Pancreas (tissue), 10 donors: ENCODE data around the gene ANGEL2. TPM values are rescaled to one million over a fixed set of nuclear protein-coding genes. Genes with fewer than 3 reads are reported as not detected.
A peak's percentile ranks its signal among the peaks of the same experiment; 100 is the strongest.
"Not testable (repeated sequence)": the region's sequence is repeated elsewhere in the genome, so short reads cannot be mapped to it uniquely, and the experiment has no call there.

Experiments used
- ATAC-seq, 4 donors: fragments of 200-7000 bp; cut with Tn5 transposase; one replicate each; pipeline versions ENCODE4 v1.8.0 to v1.9.1; 2020; ENCODE audit warnings: mild to moderate bottlenecking in 4 of 4, moderate library complexity in 4 of 4
- DNase-seq, 6 donors: peaks; one replicate each; pipeline ENCODE4 v3.0.0-alpha.2; 2020
- FAIRE-seq: peaks from 2 replicates; lab custom pipeline; 2012; peaks lifted over from hg19 to GRCh38; lab: Jason Lieb, UNC
- H3K27ac ChIP-seq, 4 donors: fragments of 200-600 bp; sonication (generic); 1 replicate in 3 of 4; 2 replicates in 1 of 4; pipeline versions ENCODE4 v1.5.0 to v1.8.0; 2020
- H3K27me3 ChIP-seq, 4 donors: fragments of 200-600 bp; one replicate each; pipeline ENCODE4 v1.8.0; 2021
- H3K36me3 ChIP-seq, 3 donors: fragments of 200-600 bp; sonication (generic) in 1 of 3; one replicate each; pipeline versions ENCODE4 v1.5.0 to v1.8.0; 2020 to 2021
- H3K4me1 ChIP-seq, 3 donors: fragments of 200-600 bp; one replicate each; pipeline ENCODE4 v1.8.0; 2021
- H3K4me3 ChIP-seq, 4 donors: fragments of 200-600 bp; sonication (generic) in 2 of 4; one replicate each; pipeline versions ENCODE4 v1.5.0 to v1.8.0; 2020 to 2021
- H3K9me3 ChIP-seq, 4 donors: fragments of 200-600 bp; one replicate each; pipeline ENCODE4 v1.8.0; 2021
- CTCF ChIP-seq, 4 donors: fragments of 200-600 bp; sonication (generic) in 3 of 4; IDR thresholded peaks; one replicate each; pipeline versions ENCODE4 v1.5.0 to v1.8.0; 2021; ENCODE audit warnings: antibody characterized with exemption in 4 of 4
- WGBS, 2 donors: extraction: QIAGEN DNeasy Blood & Tissue Kit; methylation state at CpG; one replicate each; pipeline ENCODE4 v1.1.7; 2013; 5-methylcytosine and 5-hydroxymethylcytosine counted together
- intact Hi-C, 3 donors: fragments of 100-400 bp; cut with DNase I; formaldehyde crosslinking; loops; one replicate each; pipeline versions ENCODE4 v1.11.1 to v1.14.2; 2022
- polyA plus RNA-seq, 2 donors: library from polyadenylated mRNA; stranded (reverse); fragments of 200-250 nt; gene quantifications; one replicate each; pipeline ENCODE4 v1.2.3, GENCODE V29; 2013
- total RNA-seq, 6 donors: library from RNA; stranded (reverse); fragmentation: NEBNext Ultra II Directional in 4 of 6; extraction: Animal tissue kit (Norgen Biotek cat#: 25700) in 4 of 6; gene quantifications; one replicate each; pipeline versions ENCODE4 v1.2.1 to v1.2.4, GENCODE V29; 2021 to 2023
- donor health status: healthy with polysubstance abuse.
- donor health status: DM: no; HTN: no; CAD: no; lungs with moderate emphysema.
- donor health status: DM: no; HTN: no; CAD: no.
- donor health status: control.
- donor health status: control.
- donor health status: Bipolar disorder and iron deficiency.
- donor health status: DM: yes; HTN: yes; CAD: no.
- donor health status: DM: no; HTN: no; CAD: no.
- donor health status: DM: no; HTN: no; CAD: no.
- donor health status: DM: yes; HTN: yes; CAD: no.

Gene ANGEL2
- total and polyA plus RNA-seq, 8 donors = 9.8 to 17.2 (median 11.8) TPM

GRCh38 chr1:213051127-213051880 lies 35.6 kb upstream of the ANGEL2 start, which contains the start of gene RPS6KC1:
TSS of gene RPS6KC1 (plus strand) at chr1:213051241. CDS start at chr1:213051405, 164 bp downstream.
- DNase-seq (peak; percentile 79 to 93 (median 84)), ATAC-seq (peak; percentile 99), FAIRE-seq (no peak)
- intact Hi-C loops = no loop called here
- 0% methylated on average over 34 to 42 of the region's 42 CpGs for WGBS, 2 donors
- H3K27me3 ChIP-seq = no peaks in the 10 kb centered on the region
- peaks cover 7 to 18% (median 8%) of the 10 kb centered on the region in 3 donors for H3K4me1 ChIP-seq
- H3K27ac ChIP-seq = peak within 1 kb of the TSS; percentile 33 to 77 (median 60)
- H3K36me3 ChIP-seq = no peaks in the 10 kb centered on the region
- H3K9me3 ChIP-seq = no peaks in the 10 kb centered on the region
- TF ChIP-seq CTCF (IDR thresholded peaks at IDR 0.05) = no peak
- H3K4me3 ChIP-seq = peak within 1 kb of the TSS; percentile 51 to 90 (median 80)

- Histone ChIP-seq H3K27ac (peak overlapping the region; percentile 33 to 77 (median 60)), H3K9me3 (no peaks in the 10 kb centered on the region), H3K4me3 (peak overlapping the region; percentile 51 to 90 (median 80)), H3K27me3 (no peaks in the 10 kb centered on the region), H3K36me3 (no peaks in the 10 kb centered on the region), H3K4me1 (peaks cover 7 to 18% (median 8%) of the 10 kb centered on the region in 3 donors)
- WGBS, 2 donors = 15% methylated on average over 15 of the region's 15 CpGs
- DNase-seq (no peak), ATAC-seq (peak; percentile 44 to 65 (median 51)), FAIRE-seq (no peak)
- no peak for TF ChIP-seq CTCF (IDR thresholded peaks at IDR 0.05)
- intact Hi-C loops = no loop called here
Observed at GRCh38 chr1:213050745-213051126, 35.1 kb upstream of the ANGEL2 start.

GRCh38 chr1:213049232-213049631 lies 33.6 kb upstream of the ANGEL2 start:
- DNase-seq (no peak), ATAC-seq (no peak), FAIRE-seq (no peak)
- no peaks in the 10 kb centered on the region for H3K9me3 ChIP-seq
- H3K4me1 ChIP-seq = peaks cover 7 to 18% (median 8%) of the 10 kb centered on the region in 3 donors
- intact Hi-C loops = no loop called here
- no peak overlapping the region for H3K4me3 ChIP-seq
- H3K36me3 ChIP-seq = no peaks in the 10 kb centered on the region
- TF ChIP-seq CTCF (IDR thresholded peaks at IDR 0.05) = no peak
- H3K27ac ChIP-seq = no peak overlapping the region
- no peaks in the 10 kb centered on the region for H3K27me3 ChIP-seq
- 44 to 56% methylated on average over 1 of the region's 1 CpG for WGBS, 2 donors

GRCh38 chr1:213045321-213046226 lies 29.9 kb upstream of the ANGEL2 start:
- ATAC-seq, FAIRE-seq, H3K4me3 ChIP-seq, DNase-seq, H3K27ac ChIP-seq, H3K27me3 ChIP-seq, H3K4me1 ChIP-seq, intact Hi-C loops, H3K36me3 ChIP-seq, H3K9me3 ChIP-seq: not testable (repeated sequence)
- WGBS, 2 donors = 81 to 88% methylated on average over 13 of the region's 13 CpGs

- H3K27me3 ChIP-seq = no peaks in the 10 kb centered on the region
- H3K27ac ChIP-seq = no peak overlapping the region
- intact Hi-C loops = no loop called here
- no peak for TF ChIP-seq CTCF (IDR thresholded peaks at IDR 0.05)
- no peaks in the 10 kb centered on the region for H3K36me3 ChIP-seq
- WGBS, 2 donors = 67 to 74% methylated on average over 1 of the region's 1 CpG
- no peaks in the 10 kb centered on the region for H3K9me3 ChIP-seq
- DNase-seq (no peak), FAIRE-seq (no peak), ATAC-seq (no peak)
- H3K4me3 ChIP-seq = no peak overlapping the region
- H3K4me1 ChIP-seq = peaks cover 0 to under 1% (median 0%) of the 10 kb centered on the region in 3 donors
Observed at GRCh38 chr1:213041443-213041842, 25.8 kb upstream of the ANGEL2 start.
